Activated naive CD4-positive, alpha-beta T cell treated with anti-CD3 and anti-CD28 coated beads, Interleukin-2, amount 50 U/mL, for 24 hours (primary cell): Measurements from ENCODE around the gene SLC6A5.

Source experiments
- H3K27ac Mint-ChIP-seq: one replicate; pipeline ENCODE4 v1.8.0; 2021; ENCODE audit warnings: mild to moderate bottlenecking, mixed read lengths
- H3K27me3 Mint-ChIP-seq: one replicate; pipeline ENCODE4 v1.8.0; 2021; ENCODE audit warnings: mixed read lengths
- H3K36me3 Mint-ChIP-seq: one replicate; pipeline ENCODE4 v1.8.0; 2021; ENCODE audit warnings: mixed read lengths
- H3K4me1 Mint-ChIP-seq: one replicate; pipeline ENCODE4 v1.8.0; 2021; ENCODE audit warnings: mixed read lengths
- H3K4me3 Mint-ChIP-seq: one replicate; pipeline ENCODE4 v1.8.0; 2021; ENCODE audit warnings: mild to moderate bottlenecking, mixed read lengths
- H3K9me3 Mint-ChIP-seq: one replicate; pipeline ENCODE4 v1.8.0; 2021; ENCODE audit warnings: mixed read lengths

SLC6A5 gene

GRCh38 chr11:20632169-20632532, 32.7 kb downstream of the SLC6A5 start:
- no peak overlapping the region for H3K4me3 Mint-ChIP-seq
- H3K36me3 Mint-ChIP-seq = no peaks in the 10 kb centered on the region
- peaks cover 6% of the 10 kb centered on the region for H3K27me3 Mint-ChIP-seq
- no peaks in the 10 kb centered on the region for H3K4me1 Mint-ChIP-seq
- no peak overlapping the region for H3K27ac Mint-ChIP-seq
- H3K9me3 Mint-ChIP-seq = no peaks in the 10 kb centered on the region

GRCh38 chr11:20634044-20634443, 34.6 kb downstream of the SLC6A5 start:
- H3K9me3 Mint-ChIP-seq = no peaks in the 10 kb centered on the region
- peaks cover 7% of the 10 kb centered on the region for H3K27me3 Mint-ChIP-seq
- H3K27ac Mint-ChIP-seq = no peak overlapping the region
- no peaks in the 10 kb centered on the region for H3K4me1 Mint-ChIP-seq
- no peaks in the 10 kb centered on the region for H3K36me3 Mint-ChIP-seq
- no peak overlapping the region for H3K4me3 Mint-ChIP-seq

DNA sequence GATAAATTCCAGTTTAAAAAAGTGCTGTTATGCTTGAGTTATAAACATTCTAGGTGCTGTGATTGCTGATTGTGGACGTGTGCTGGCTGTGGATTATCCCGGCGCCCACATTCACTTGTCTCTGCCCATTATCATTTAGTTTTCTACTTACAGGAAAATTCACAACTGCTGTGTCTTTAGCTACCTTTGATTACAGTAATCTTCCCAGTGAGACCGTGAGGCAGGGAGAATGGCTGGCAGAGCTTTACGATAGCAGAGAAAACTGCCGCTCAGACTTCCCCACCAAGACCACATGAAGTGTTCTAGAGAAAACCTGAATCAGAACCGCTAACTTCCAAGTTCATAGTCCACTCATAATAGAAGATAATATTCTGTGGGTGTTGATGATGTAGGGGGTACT, 35.4 kb downstream of the SLC6A5 start:
- H3K4me3 Mint-ChIP-seq = no peak overlapping the region
- peaks cover 7% of the 10 kb centered on the region for H3K27me3 Mint-ChIP-seq
- no peaks in the 10 kb centered on the region for H3K9me3 Mint-ChIP-seq
- no peak overlapping the region for H3K27ac Mint-ChIP-seq
- no peaks in the 10 kb centered on the region for H3K36me3 Mint-ChIP-seq
- no peaks in the 10 kb centered on the region for H3K4me1 Mint-ChIP-seq

DNA sequence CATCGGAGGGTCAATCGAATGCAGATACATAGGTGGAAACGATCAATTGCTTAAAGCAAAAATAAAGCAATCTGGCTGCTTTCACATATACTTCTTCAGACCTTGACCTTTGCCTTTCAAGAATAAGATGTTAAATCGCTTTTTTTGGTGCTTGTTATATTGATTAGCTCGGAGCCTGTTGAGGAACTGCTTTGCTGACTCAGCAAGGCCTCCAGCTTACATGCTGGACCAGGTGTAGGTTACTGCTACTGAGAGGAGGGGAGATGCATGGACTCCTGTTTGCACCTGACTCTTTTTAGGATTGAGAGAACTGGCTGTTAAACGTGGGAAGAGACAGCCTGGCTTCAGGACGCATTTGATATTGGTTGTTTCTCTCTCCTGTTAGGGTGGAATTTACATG, 38.7 kb downstream of the SLC6A5 start:
- Mint-ChIP-seq H3K4me1 (no peaks in the 10 kb centered on the region), H3K9me3 (no peaks in the 10 kb centered on the region), H3K27me3 (peaks cover 11% of the 10 kb centered on the region), H3K4me3 (no peak overlapping the region), H3K36me3 (no peaks in the 10 kb centered on the region), H3K27ac (no peak overlapping the region)

DNA sequence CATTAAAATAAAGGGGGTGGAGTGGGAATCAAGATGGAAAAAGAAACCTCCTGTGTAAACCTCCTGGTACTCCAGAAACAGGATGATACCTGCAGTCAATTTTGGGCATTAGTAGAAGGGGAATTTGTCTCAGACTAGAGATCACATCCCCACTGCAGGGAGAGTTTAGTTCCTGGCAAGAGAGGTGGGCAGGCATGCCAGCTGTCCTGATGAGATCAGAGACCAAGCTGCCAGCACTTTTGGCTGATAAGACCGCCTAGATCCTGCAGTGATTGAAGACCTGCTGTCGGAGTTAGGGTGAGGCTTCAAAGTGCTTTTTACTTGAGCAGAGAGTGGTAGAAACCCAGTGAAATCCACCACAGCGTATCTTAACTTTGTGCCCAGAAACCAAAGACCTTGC, 40.3 kb downstream of the SLC6A5 start:
- H3K36me3 Mint-ChIP-seq = no peaks in the 10 kb centered on the region
- H3K27ac Mint-ChIP-seq = no peak overlapping the region
- no peak overlapping the region for H3K4me3 Mint-ChIP-seq
- H3K9me3 Mint-ChIP-seq = no peaks in the 10 kb centered on the region
- H3K4me1 Mint-ChIP-seq = no peaks in the 10 kb centered on the region
- H3K27me3 Mint-ChIP-seq = peaks cover 11% of the 10 kb centered on the region

DNA sequence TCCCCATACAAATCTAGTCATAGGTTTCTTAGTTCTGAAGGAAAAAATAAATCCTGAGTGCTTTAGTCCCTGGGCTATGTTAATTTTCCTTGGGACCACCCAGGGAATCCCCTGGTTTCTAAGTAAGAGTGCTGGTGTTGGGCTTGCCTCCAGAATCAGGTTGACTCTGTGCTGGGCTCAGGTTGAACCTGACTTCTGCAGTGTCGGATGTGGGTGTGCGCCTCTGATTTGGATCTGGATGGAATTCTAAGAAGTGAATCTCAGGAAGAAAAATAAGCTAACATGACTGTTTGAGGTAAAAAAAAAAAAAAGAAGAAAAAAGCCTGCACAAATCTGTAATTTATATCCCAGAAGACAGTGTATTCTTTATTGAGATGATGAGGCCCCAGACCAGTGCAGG, 41.0 kb downstream of the SLC6A5 start:
- Mint-ChIP-seq H3K36me3 (no peaks in the 10 kb centered on the region), H3K4me1 (no peaks in the 10 kb centered on the region), H3K9me3 (no peaks in the 10 kb centered on the region), H3K27ac (no peak overlapping the region), H3K4me3 (no peak overlapping the region), H3K27me3 (peaks cover 11% of the 10 kb centered on the region)

DNA sequence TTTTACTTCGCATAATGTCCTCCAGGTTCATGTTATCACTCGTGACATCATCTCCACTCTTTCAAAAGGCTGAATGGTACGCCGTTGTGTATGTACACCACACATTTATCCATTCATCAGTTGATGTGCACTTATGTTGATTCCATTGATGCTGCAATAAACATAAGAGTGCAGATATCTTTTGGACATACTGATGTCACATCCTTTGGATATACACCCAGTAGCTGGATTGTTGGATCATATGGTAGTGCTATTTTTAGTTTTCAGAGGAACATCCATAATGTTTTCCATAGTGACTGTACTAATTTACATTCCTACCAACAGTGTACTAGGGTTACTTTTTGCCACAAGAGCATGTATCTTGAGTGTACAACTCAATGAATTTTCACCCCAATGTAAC, 45.0 kb downstream of the SLC6A5 start:
- no peaks in the 10 kb centered on the region for H3K9me3 Mint-ChIP-seq
- no peaks in the 10 kb centered on the region for H3K36me3 Mint-ChIP-seq
- no peak overlapping the region for H3K27ac Mint-ChIP-seq
- H3K4me3 Mint-ChIP-seq = no peak overlapping the region
- H3K27me3 Mint-ChIP-seq = peaks cover 9% of the 10 kb centered on the region
- no peaks in the 10 kb centered on the region for H3K4me1 Mint-ChIP-seq

GRCh38 chr11:20647976-20648565, 48.7 kb downstream of the SLC6A5 start:
- no peaks in the 10 kb centered on the region for H3K36me3 Mint-ChIP-seq
- no peak overlapping the region for H3K4me3 Mint-ChIP-seq
- H3K27me3 Mint-ChIP-seq = peaks cover 10% of the 10 kb centered on the region
- H3K4me1 Mint-ChIP-seq = no peaks in the 10 kb centered on the region
- H3K9me3 Mint-ChIP-seq = no peaks in the 10 kb centered on the region
- no peak overlapping the region for H3K27ac Mint-ChIP-seq

- Mint-ChIP-seq H3K36me3 (no peaks in the 10 kb centered on the region), H3K27ac (no peak overlapping the region), H3K4me3 (no peak overlapping the region), H3K27me3 (peaks cover 10% of the 10 kb centered on the region), H3K9me3 (no peaks in the 10 kb centered on the region), H3K4me1 (no peaks in the 10 kb centered on the region)
Measured at GRCh38 chr11:20652150-20652806, 52.9 kb downstream of the SLC6A5 start.

- Mint-ChIP-seq H3K4me1 (no peaks in the 10 kb centered on the region), H3K27ac (no peak overlapping the region), H3K9me3 (no peaks in the 10 kb centered on the region), H3K36me3 (no peaks in the 10 kb centered on the region), H3K4me3 (no peak overlapping the region), H3K27me3 (peaks cover 10% of the 10 kb centered on the region)
Measured at GRCh38 chr11:20654038-20654437, 54.6 kb downstream of the SLC6A5 start.

- Mint-ChIP-seq H3K9me3 (no peaks in the 10 kb centered on the region), H3K4me1 (no peaks in the 10 kb centered on the region), H3K4me3 (no peak overlapping the region), H3K36me3 (no peaks in the 10 kb centered on the region), H3K27me3 (peaks cover 9% of the 10 kb centered on the region), H3K27ac (no peak overlapping the region)
Measured at GRCh38 chr11:20656901-20657300, 57.5 kb downstream of the SLC6A5 start.

DNA sequence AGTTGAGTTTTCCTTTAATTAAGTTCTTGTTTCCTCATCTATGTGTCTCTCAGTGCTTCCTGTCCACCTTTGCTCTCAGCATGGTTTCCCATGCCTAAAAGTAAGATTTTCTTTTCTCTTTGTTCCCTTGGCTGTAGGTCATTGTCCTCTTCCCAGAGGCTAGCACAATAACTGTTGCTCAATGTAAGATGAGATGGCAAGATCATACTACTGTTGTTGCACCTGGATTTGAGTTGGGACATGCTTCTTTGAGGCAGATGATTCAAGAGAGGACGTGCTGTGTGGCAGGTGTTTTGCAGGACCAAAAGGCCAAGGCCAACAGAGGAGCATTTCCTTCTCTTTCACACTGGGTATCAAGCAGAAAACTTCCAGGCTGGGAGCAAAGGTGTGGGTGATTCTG, 58.7 kb downstream of the SLC6A5 start:
- H3K36me3 Mint-ChIP-seq = no peaks in the 10 kb centered on the region

DNA sequence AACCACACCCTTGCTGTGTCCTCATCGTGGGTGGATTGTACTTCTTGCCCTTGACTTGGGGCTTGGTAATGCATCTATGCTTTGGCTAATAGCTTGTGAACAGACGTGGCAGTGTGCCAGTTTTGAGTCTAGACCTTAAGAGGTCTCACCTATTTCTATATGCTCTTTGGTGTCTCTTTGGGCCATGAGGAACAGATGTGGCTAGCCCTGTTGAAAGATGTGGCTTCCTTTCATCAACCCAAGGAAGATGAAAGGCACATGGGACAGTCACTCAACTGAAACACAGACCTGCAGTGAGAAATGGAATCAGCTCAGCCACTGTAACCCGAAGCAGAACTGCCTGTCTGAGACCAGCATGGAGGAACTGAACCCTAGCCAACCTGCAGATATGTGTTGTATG, 62.0 kb downstream of the SLC6A5 start:
- H3K27ac Mint-ChIP-seq = no peak overlapping the region
- H3K27me3 Mint-ChIP-seq = peaks cover 15% of the 10 kb centered on the region
- no peak overlapping the region for H3K4me3 Mint-ChIP-seq
- no peaks in the 10 kb centered on the region for H3K36me3 Mint-ChIP-seq
- no peaks in the 10 kb centered on the region for H3K4me1 Mint-ChIP-seq
- peaks cover 8% of the 10 kb centered on the region for H3K9me3 Mint-ChIP-seq

More for the DNA sequence above, 58.7 kb downstream of the SLC6A5 start:
- Mint-ChIP-seq H3K4me1 (no peaks in the 10 kb centered on the region), H3K4me3 (no peak overlapping the region), H3K27me3 (peaks cover 7% of the 10 kb centered on the region), H3K27ac (no peak overlapping the region), H3K9me3 (peaks cover 8% of the 10 kb centered on the region)

- Mint-ChIP-seq H3K27ac (no peak overlapping the region), H3K4me3 (no peak overlapping the region), H3K4me1 (no peaks in the 10 kb centered on the region), H3K9me3 (peaks cover 8% of the 10 kb centered on the region), H3K36me3 (no peaks in the 10 kb centered on the region), H3K27me3 (peaks cover 17% of the 10 kb centered on the region)
Measured at GRCh38 chr11:20661850-20662249, 62.4 kb downstream of the SLC6A5 start.

DNA sequence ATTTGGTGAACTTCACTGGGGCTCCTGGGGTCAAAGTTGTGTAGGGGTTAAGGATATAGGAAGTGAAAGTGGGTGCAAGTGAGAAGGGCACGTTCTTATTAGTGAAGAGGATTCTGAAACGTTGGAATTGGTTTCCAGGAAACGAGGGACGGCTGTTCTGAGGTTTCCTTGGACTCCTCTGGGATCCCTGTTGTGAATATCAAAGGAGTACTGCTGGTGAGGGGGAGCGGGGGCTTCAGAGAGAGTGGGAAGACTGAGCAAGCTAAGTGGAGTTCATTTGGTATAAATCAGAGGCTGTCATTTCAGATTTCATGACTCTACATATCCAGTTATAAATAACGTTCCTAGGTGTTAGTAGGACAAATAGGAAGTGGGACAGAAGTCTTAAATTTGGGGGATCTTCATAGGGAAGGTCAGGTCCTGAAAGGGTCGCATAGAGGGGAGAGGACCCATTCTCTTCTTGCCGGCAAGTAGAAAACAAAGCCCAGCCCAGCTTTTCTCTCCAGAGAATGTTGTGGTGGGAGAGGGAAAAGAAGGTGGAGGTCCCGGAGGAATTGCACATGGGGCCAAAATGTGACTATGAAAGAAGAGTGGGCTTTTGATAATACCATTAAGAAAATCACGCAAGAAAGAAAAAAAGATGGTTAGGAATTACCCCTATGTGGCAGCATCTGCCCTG, 68.9 kb downstream of the SLC6A5 start:
- H3K4me3 Mint-ChIP-seq = no peak overlapping the region

More for the DNA sequence above, 68.9 kb downstream of the SLC6A5 start:
- Mint-ChIP-seq H3K9me3 (no peaks in the 10 kb centered on the region), H3K27me3 (peaks cover 54% of the 10 kb centered on the region), H3K4me1 (peaks cover 13% of the 10 kb centered on the region), H3K27ac (no peak overlapping the region), H3K36me3 (peaks cover 2% of the 10 kb centered on the region)
